ENCODE measurements around the gene KIAA0513. TPM values are rescaled to one million over a fixed set of nuclear protein-coding genes. Genes with fewer than 3 reads are reported as not detected.

Gene KIAA0513
- total and polyA plus RNA-seq, 10 of the 15 experiments (the other 5 are each of a cell fraction or from before 2014, with no cell fraction given), result 0.14 to 5.8 (median 2.0) TPM

DNA sequence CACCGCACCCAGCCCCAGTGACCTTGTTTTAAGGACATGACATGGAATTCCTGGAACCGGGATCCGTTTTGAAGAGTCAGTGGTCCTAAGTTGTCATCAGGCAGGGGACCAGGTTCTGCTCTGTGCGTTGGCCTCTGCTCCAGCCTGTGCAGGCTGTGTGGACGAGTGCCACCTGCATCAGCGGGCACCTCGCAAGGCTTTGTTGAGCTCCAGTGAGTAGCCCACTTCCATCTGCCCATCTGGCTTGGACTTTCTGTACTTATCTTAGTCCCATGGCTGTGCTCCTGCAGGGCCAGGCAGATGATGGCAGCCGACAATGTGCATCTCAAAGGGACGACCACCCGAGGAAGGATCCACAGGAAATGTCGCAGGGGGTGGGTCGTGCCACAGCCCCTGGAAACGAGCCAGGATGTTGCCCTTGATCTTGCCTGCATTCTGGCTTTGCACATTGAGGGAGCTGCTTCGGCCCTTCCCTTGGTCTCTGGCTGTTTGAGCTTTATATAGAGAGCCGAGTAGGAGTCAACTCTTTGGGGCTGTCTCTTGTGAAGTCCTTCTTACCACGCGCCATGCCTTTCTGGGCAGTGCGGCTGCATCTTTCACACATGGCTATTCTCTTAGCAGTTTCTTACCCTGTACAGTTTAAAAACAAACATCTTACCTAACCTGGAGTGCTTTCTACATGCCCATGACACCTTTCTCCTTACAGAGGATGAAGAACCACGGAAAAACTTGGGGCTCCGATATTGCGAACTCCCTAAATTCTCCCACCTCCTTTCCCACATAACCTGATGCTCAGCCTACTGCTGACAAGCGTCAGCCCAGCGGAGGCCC lies 18.3 kb downstream of the KIAA0513 start:
- SMC1A ChIA-PET (ENCODE audit: uncharacterized antibody, unreplicated experiment), result interaction anchor here (0.6 kb wide), 1 partner anchor 1347 kb away, joined by 3 read pairs; no protein-coding TSS in a partner anchor
- no peak for TF ChIP-seq RAD51 (IDR thresholded peaks at IDR 0.05)
- TF ChIP-seq, protein P1, sequence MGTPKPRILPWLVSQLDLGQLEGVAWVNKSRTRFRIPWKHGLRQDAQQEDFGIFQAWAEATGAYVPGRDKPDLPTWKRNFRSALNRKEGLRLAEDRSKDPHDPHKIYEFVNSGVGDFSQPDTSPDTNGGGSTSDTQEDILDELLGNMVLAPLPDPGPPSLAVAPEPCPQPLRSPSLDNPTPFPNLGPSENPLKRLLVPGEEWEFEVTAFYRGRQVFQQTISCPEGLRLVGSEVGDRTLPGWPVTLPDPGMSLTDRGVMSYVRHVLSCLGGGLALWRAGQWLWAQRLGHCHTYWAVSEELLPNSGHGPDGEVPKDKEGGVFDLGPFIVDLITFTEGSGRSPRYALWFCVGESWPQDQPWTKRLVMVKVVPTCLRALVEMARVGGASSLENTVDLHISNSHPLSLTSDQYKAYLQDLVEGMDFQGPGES (IDR thresholded peaks at IDR 0.05), result no peak
- no peak overlapping the region for H3K27ac ChIP-seq (ENCODE audit: control insufficient read depth, insufficient read depth)

GRCh38 chr16:85046472-85046916 lies 18.9 kb downstream of the KIAA0513 start:
- no peak overlapping the region for H2AFZ ChIP-seq (ENCODE audit: control insufficient read depth, low read depth, low read length)
- POLR2A ChIA-PET, result no interaction called here
- H4K20me1 ChIP-seq (ENCODE audit: control insufficient read depth, insufficient read depth), result no peaks in the 10 kb centered on the region
- CTCF ChIA-PET, result interaction anchor here (0.6 to 2.0 kb wide), 2 partner anchors 10 to 1139 kb away, joined by 3 to 9 read pairs; no protein-coding TSS in a partner anchor
- RAD21 ChIA-PET (ENCODE audit: unreplicated experiment), result no interaction called here
- H3K4me3 ChIP-seq, result no peak overlapping the region
- no peaks in the 10 kb centered on the region for H3K4me1 ChIP-seq (ENCODE audit: control insufficient read depth, insufficient read depth, low read length)
- no peaks in the 10 kb centered on the region; a peak in 1 of 4 replicates for H3K27me3 ChIP-seq (replicated peaks in 1 of 2; ENCODE audit: control insufficient read depth in 2 of 2, insufficient read depth in 2 of 2, low read length in 1 of 2)
- 70% methylated on average over 8 of the region's 8 CpGs for WGBS (ENCODE audit: insufficient coverage, insufficient replicate concordance, low lambda C conversion rate, missing lambda C conversion rate)
- no peak overlapping the region for H3K4me2 ChIP-seq (ENCODE audit: control insufficient read depth, insufficient read depth)
- no peak overlapping the region for H3K27ac ChIP-seq (ENCODE audit: control insufficient read depth, insufficient read depth)
- ATAC-seq (no peak), DNase-seq (ENCODE audit: low read depth, low spot score) (no peak), FAIRE-seq (no peak)
- SMC1A ChIA-PET (ENCODE audit: uncharacterized antibody, unreplicated experiment), result no interaction called here
- no peaks in the 10 kb centered on the region for H3K9me3 ChIP-seq (replicated peaks; ENCODE audit: control insufficient read depth, insufficient read depth, low read length)
- no peaks in the 10 kb centered on the region for H3K79me2 ChIP-seq (ENCODE audit: control insufficient read depth, insufficient read depth, low read length)
- intact Hi-C loops (cut with micrococcal nuclease; ENCODE audit: unreplicated experiment) (no loop called here), in situ Hi-C loops (cut with MboI) (no loop called here)
- no peak overlapping the region for H3K9ac ChIP-seq (ENCODE audit: control insufficient read depth, insufficient read depth, low read length)
- no TSS peak for BruUV-seq (replicated peaks)
- H3K36me3 ChIP-seq (ENCODE audit: control insufficient read depth in 2 of 2, insufficient read depth in 2 of 2, low read length in 1 of 2), result no peaks in the 10 kb centered on the region
- TF ChIP-seq NR2C1 (IDR thresholded peaks at IDR 0.05) (no peak), BACH1 (IDR thresholded peaks at IDR 0.05; ENCODE audit: borderline replicate concordance) (no peak), YY1 (IDR thresholded peaks at IDR 0.05; ENCODE audit: low read depth, low read length) (no peak), SMAD1 (IDR thresholded peaks at IDR 0.05; ENCODE audit: low read depth, partially characterized antibody) (no peak), PAX8 (IDR thresholded peaks at IDR 0.05) (no peak), E2F4 (IDR thresholded peaks at IDR 0.05; ENCODE audit: low read depth, low read length) (no peak), TAF1 (IDR thresholded peaks at IDR 0.05; ENCODE audit: borderline replicate concordance, low read depth, low read length) (no peak), TARDBP (IDR thresholded peaks at IDR 0.05; ENCODE audit: borderline replicate concordance) (no peak), CHD2 (IDR thresholded peaks at IDR 0.05; ENCODE audit: borderline replicate concordance, low read depth, low read length) (no peak)
- TF ChIP-seq, protein P2, sequence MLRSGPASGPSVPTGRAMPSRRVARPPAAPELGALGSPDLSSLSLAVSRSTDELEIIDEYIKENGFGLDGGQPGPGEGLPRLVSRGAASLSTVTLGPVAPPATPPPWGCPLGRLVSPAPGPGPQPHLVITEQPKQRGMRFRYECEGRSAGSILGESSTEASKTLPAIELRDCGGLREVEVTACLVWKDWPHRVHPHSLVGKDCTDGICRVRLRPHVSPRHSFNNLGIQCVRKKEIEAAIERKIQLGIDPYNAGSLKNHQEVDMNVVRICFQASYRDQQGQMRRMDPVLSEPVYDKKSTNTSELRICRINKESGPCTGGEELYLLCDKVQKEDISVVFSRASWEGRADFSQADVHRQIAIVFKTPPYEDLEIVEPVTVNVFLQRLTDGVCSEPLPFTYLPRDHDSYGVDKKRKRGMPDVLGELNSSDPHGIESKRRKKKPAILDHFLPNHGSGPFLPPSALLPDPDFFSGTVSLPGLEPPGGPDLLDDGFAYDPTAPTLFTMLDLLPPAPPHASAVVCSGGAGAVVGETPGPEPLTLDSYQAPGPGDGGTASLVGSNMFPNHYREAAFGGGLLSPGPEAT (IDR thresholded peaks at IDR 0.05; ENCODE audit: low read depth), result no peak

More for the DNA sequence above, 18.3 kb downstream of the KIAA0513 start:
- 56% methylated on average over 23 of the region's 23 CpGs for WGBS (ENCODE audit: insufficient coverage, insufficient replicate concordance, low lambda C conversion rate, missing lambda C conversion rate)
- Histone ChIP-seq H3K9me3 (replicated peaks; ENCODE audit: control insufficient read depth, insufficient read depth, low read length) (no peaks in the 10 kb centered on the region), H3K4me1 (ENCODE audit: control insufficient read depth, insufficient read depth, low read length) (no peaks in the 10 kb centered on the region), H3K79me2 (ENCODE audit: control insufficient read depth, insufficient read depth, low read length) (no peaks in the 10 kb centered on the region), H3K27me3 (replicated peaks in 1 of 2; ENCODE audit: control insufficient read depth in 2 of 2, insufficient read depth in 2 of 2, low read length in 1 of 2) (no peaks in the 10 kb centered on the region; a peak in 1 of 4 replicates), H2AFZ (ENCODE audit: control insufficient read depth, low read depth, low read length) (no peak overlapping the region), H3K36me3 (ENCODE audit: control insufficient read depth in 2 of 2, insufficient read depth in 2 of 2, low read length in 1 of 2) (no peaks in the 10 kb centered on the region), H4K20me1 (ENCODE audit: control insufficient read depth, insufficient read depth) (no peaks in the 10 kb centered on the region), H3K4me2 (ENCODE audit: control insufficient read depth, insufficient read depth) (no peak overlapping the region), H3K4me3 (no peak overlapping the region), H3K9ac (ENCODE audit: control insufficient read depth, insufficient read depth, low read length) (no peak overlapping the region)
- intact Hi-C loops (cut with micrococcal nuclease; ENCODE audit: unreplicated experiment) (no loop called here), in situ Hi-C loops (cut with MboI) (no loop called here)
- ATAC-seq (no peak), DNase-seq (ENCODE audit: low read depth, low spot score) (no peak), FAIRE-seq (no peak)
- ChIA-PET RAD21 (ENCODE audit: unreplicated experiment) (no interaction called here), POLR2A (no interaction called here), CTCF (interaction anchor here (2.0 kb wide), 1 partner anchor 10 kb away, joined by 9 read pairs; no protein-coding TSS in a partner anchor)
- no TSS peak for BruUV-seq (replicated peaks)

Measured in GM12878 (cell line).